Testis (tissue), 2 donors: ENCODE measurements around the gene CILP2.

Source experiments
- POLR2A ChIP-seq: fragments of 450-650 bp; IDR thresholded peaks from one replicate; pipeline ENCODE4 v1.6.1; 2017; ENCODE audit warnings: antibody characterized with exemption, mild to moderate bottlenecking, moderate library complexity
- TF ChIP-seq, protein P1 (sequence below), 3 experiments: fragments of 450-650 bp in 2 of 3; fragments of 200-600 bp in 1 of 3; sonication (generic) in 1 of 3; IDR thresholded peaks; one replicate each; pipeline ENCODE4 v1.5.1; 2016 to 2019; ENCODE audit warnings: antibody characterized with exemption in 3 of 3, mild to moderate bottlenecking in 2 of 3, moderate library complexity in 1 of 3

DNA sequence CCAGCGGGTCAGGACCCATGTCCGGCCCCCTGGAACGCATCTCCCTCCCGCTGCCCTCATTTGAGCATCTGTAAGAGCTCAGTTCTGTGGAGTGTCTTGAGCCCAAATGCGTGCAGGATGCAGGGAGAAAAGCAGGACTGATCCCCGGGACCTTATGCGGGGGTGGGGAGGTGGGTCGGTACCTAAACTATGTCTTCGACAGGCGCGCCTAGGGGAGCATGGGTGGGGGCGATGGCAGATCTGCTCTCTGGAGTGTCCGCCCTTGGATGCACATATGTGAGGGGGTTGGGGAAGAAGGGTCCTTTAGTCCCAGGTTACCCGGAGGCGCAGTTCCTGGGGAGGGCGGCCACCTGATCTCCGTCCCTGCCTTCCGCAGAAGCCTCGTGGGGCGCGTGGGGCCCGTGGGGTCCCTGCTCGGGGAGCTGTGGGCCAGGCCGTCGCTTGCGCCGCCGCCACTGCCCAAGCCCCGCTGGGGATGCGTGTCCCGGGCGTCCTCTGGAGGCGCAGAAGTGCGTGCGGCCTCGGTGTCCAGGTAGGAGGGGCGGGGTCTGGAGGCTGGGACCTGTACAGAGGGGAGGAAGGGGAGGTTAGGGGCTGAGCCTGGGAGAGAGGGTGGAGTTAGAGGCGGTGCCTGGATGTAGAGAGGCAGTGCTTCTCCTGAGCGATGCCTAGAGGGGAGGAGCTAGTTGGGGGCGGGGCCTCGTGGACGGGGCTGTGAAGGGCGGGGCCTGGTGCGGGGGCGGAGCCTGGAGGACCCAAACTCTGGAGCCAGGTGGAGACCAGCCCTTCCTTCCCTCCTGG, 2.9 kb downstream of the CILP2 start:
- TF ChIP-seq, protein P1, sequence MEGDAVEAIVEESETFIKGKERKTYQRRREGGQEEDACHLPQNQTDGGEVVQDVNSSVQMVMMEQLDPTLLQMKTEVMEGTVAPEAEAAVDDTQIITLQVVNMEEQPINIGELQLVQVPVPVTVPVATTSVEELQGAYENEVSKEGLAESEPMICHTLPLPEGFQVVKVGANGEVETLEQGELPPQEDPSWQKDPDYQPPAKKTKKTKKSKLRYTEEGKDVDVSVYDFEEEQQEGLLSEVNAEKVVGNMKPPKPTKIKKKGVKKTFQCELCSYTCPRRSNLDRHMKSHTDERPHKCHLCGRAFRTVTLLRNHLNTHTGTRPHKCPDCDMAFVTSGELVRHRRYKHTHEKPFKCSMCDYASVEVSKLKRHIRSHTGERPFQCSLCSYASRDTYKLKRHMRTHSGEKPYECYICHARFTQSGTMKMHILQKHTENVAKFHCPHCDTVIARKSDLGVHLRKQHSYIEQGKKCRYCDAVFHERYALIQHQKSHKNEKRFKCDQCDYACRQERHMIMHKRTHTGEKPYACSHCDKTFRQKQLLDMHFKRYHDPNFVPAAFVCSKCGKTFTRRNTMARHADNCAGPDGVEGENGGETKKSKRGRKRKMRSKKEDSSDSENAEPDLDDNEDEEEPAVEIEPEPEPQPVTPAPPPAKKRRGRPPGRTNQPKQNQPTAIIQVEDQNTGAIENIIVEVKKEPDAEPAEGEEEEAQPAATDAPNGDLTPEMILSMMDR (IDR thresholded peaks at IDR 0.05): no peak
- no peak for TF ChIP-seq POLR2A
